H1 (cell line): ENCODE results near the gene PPP4R1. TPM values are rescaled to one million over a fixed set of nuclear protein-coding genes. Genes with fewer than 3 reads are reported as not detected.

Experiments
- CTCF ChIA-PET: fragments of 300-600 bp; sonication (Branson Sonifier 250); formaldehyde crosslinking; loops from one replicate; lab custom pipeline; 2021; ENCODE audit not compliant: partially characterized antibody; lab: Charles Lee
- POLR2A ChIA-PET: fragments of 300-600 bp; sonication (Branson Sonifier 250); formaldehyde crosslinking; loops from one replicate; lab custom pipeline; 2021; ENCODE audit warnings: inconsistent platforms; ENCODE audit not compliant: partially characterized antibody; lab: Charles Lee
- DNase-seq, 2 experiments: peaks; one replicate each; pipeline versions ENCODE4 v3.0.0 to v3.0.0-alpha.2; 2010 to 2022; ENCODE audit warnings: low spot score in 2 of 2, low read depth in 1 of 2, mixed read lengths in 1 of 2
- FAIRE-seq: peaks from 2 replicates; lab custom pipeline; 2011; peaks lifted over from hg19 to GRCh38; lab: Jason Lieb, UNC
- H2AFZ ChIP-seq: 2 replicates; pipeline ENCODE4 v1.8.1; 2012; ENCODE audit warnings: low read length, inconsistent platforms
- H2AK5ac ChIP-seq: 2 replicates; pipeline ENCODE4 v1.6.1; 2013; ENCODE audit warnings: low read depth, low read length
- H2BK120ac ChIP-seq: replicated peaks from 2 replicates; pipeline ENCODE3; 2013; ENCODE audit warnings: low read depth, low read length, inconsistent platforms
- H2BK12ac ChIP-seq: 2 replicates; pipeline ENCODE4 v1.6.1; 2013; ENCODE audit warnings: low read depth, low read length
- H2BK15ac ChIP-seq: 2 replicates; pipeline ENCODE4 v1.6.1; 2013; ENCODE audit warnings: low read length
- H2BK20ac ChIP-seq: 2 replicates; pipeline ENCODE4 v1.6.1; 2013; ENCODE audit warnings: low read length
- H2BK5ac ChIP-seq: 2 replicates; pipeline ENCODE4 v1.6.1; 2013; ENCODE audit warnings: low read depth, low read length
- H3K14ac ChIP-seq: 2 replicates; pipeline ENCODE4 v1.6.1; 2013; ENCODE audit warnings: inconsistent platforms; ENCODE audit not compliant: insufficient read length
- H3K18ac ChIP-seq: 2 replicates; pipeline ENCODE4 v1.6.1; 2013; ENCODE audit warnings: low read length; ENCODE audit errors: extremely low read depth
- H3K23ac ChIP-seq: 2 replicates; pipeline ENCODE4 v1.6.1; 2013; ENCODE audit warnings: inconsistent platforms; ENCODE audit not compliant: insufficient read length
- H3K23me2 ChIP-seq: 2 replicates; pipeline ENCODE4 v1.6.1; 2013; ENCODE audit warnings: low read depth, low read length
- H3K27ac ChIP-seq: 2 replicates; pipeline ENCODE4 v1.6.1; 2011; ENCODE audit warnings: low read depth, low read length, inconsistent platforms
- H3K27me3 ChIP-seq, 4 experiments: replicated peaks in 1 of 4; 1 replicate in 1 of 4; 2 replicates in 3 of 4; pipeline versions ENCODE4 v1.6.1 to v1.8.1; 2011 to 2013; ENCODE audit warnings: low read length in 3 of 4, mild to moderate bottlenecking in 3 of 4, inconsistent platforms in 2 of 4, mixed read lengths in 2 of 4, moderate library complexity in 1 of 4; ENCODE audit not compliant: control insufficient read depth in 3 of 4, insufficient read depth in 3 of 4; ENCODE audit errors: extremely low read depth in 1 of 4
- H3K36me3 ChIP-seq, 4 experiments: 2 replicates each; pipeline versions ENCODE4 v1.6.1 to v1.8.1; 2011 to 2013; ENCODE audit warnings: mild to moderate bottlenecking in 4 of 4, low read length in 3 of 4, moderate library complexity in 2 of 4, control low read depth in 1 of 4, inconsistent platforms in 1 of 4; ENCODE audit not compliant: insufficient read depth in 4 of 4, control insufficient read depth in 2 of 4
- H3K4ac ChIP-seq: replicated peaks from 2 replicates; pipeline ENCODE3; 2013; ENCODE audit warnings: low read length, low read depth, mixed read lengths, inconsistent platforms; ENCODE audit not compliant: insufficient read length
- H3K4me1 ChIP-seq, 4 experiments: replicated peaks in 1 of 4; 1 replicate in 1 of 4; 2 replicates in 3 of 4; pipeline versions ENCODE4 v1.6.1 to v1.8.1; 2011 to 2013; ENCODE audit warnings: low read length in 3 of 4, inconsistent platforms in 2 of 4, mixed read lengths in 1 of 4; ENCODE audit not compliant: insufficient read depth in 4 of 4, control insufficient read depth in 3 of 4
- H3K4me2 ChIP-seq, 2 experiments: 2 replicates each; pipeline versions ENCODE4 v1.6.1 to v1.8.1; 2011 to 2013; ENCODE audit warnings: low read depth in 2 of 2, low read length in 2 of 2, control low read depth in 1 of 2, inconsistent platforms in 1 of 2, mild to moderate bottlenecking in 1 of 2; ENCODE audit not compliant: insufficient read depth in 1 of 2
- H3K4me3 ChIP-seq, 4 experiments: fragments of 200-600, 300-600 bp in 1 of 4; sonication (generic), shearing (Covaris generic), sonication (Bioruptor Twin) in 1 of 4; 2 replicates each; pipeline versions ENCODE4 v1.5.1 to v1.8.1; 2011 to 2016; ENCODE audit warnings: low read length in 4 of 4, low read depth in 3 of 4, control low read depth in 2 of 4, inconsistent platforms in 2 of 4, mild to moderate bottlenecking in 2 of 4, mixed read lengths in 1 of 4, moderate library complexity in 1 of 4; ENCODE audit not compliant: insufficient read depth in 2 of 4; ENCODE audit errors: extremely low read depth in 1 of 4
- H3K56ac ChIP-seq: replicated peaks from 2 replicates; pipeline ENCODE3; 2013; ENCODE audit warnings: low read depth, mild to moderate bottlenecking, mixed read lengths, low read length, inconsistent platforms; ENCODE audit not compliant: insufficient read length
- H3K79me1 ChIP-seq: 2 replicates; pipeline ENCODE4 v1.6.1; 2013; ENCODE audit warnings: low read depth, low read length, control low read depth
- H3K79me2 ChIP-seq, 2 experiments: 2 replicates each; pipeline versions ENCODE4 v1.6.1 to v1.8.1; 2012 to 2013; ENCODE audit warnings: low read length in 2 of 2, mild to moderate bottlenecking in 2 of 2, inconsistent platforms in 1 of 2; ENCODE audit not compliant: insufficient read depth in 2 of 2, control insufficient read depth in 1 of 2
- H3K9ac ChIP-seq, 4 experiments: replicated peaks in 1 of 4; 1 replicate in 1 of 4; 2 replicates in 3 of 4; pipeline versions ENCODE4 v1.6.1 to v1.8.1; 2011 to 2013; ENCODE audit warnings: low read depth in 3 of 4, low read length in 3 of 4, control low read depth in 2 of 4, mild to moderate bottlenecking in 2 of 4, moderate library complexity in 2 of 4, inconsistent platforms in 1 of 4; ENCODE audit errors: extremely low read depth in 1 of 4
- H3K9me3 ChIP-seq, 2 experiments: 2 replicates each; pipeline versions ENCODE4 v1.6.1 to v1.8.1; 2012 to 2013; ENCODE audit warnings: mild to moderate bottlenecking in 2 of 2, moderate library complexity in 2 of 2, control low read depth in 1 of 2, inconsistent platforms in 1 of 2, low read depth in 1 of 2, low read length in 1 of 2, mixed read lengths in 1 of 2; ENCODE audit not compliant: insufficient read depth in 2 of 2
- H4K20me1 ChIP-seq, 2 experiments: replicated peaks in 1 of 2; 2 replicates each; pipeline versions ENCODE3 to v1.8.1; 2011 to 2013; ENCODE audit warnings: inconsistent platforms in 2 of 2, low read length in 2 of 2, mild to moderate bottlenecking in 1 of 2; ENCODE audit not compliant: insufficient read depth in 2 of 2, control insufficient read depth in 1 of 2
- H4K5ac ChIP-seq: 2 replicates; pipeline ENCODE4 v1.6.1; 2013; ENCODE audit warnings: low read length, low read depth, mixed read lengths, inconsistent platforms; ENCODE audit not compliant: insufficient read length
- H4K8ac ChIP-seq: 2 replicates; pipeline ENCODE4 v1.8.0; 2013; ENCODE audit warnings: mild to moderate bottlenecking, moderate library complexity, low read length, inconsistent platforms; ENCODE audit not compliant: insufficient read depth; ENCODE audit errors: extremely low read depth
- H4K91ac ChIP-seq: replicated peaks from 2 replicates; pipeline ENCODE3; 2013; ENCODE audit warnings: low read length, mixed read lengths, inconsistent platforms; ENCODE audit not compliant: insufficient read length
- CBX8 ChIP-seq: fragments of 300-800, 300-1000 bp; sonication (generic); IDR thresholded peaks from 2 replicates; pipeline ENCODE4 v1.7.1; 2016; ENCODE audit warnings: low read depth, low read length, borderline replicate concordance
- HDAC6 ChIP-seq: IDR thresholded peaks from one replicate; pipeline ENCODE4 v1.7.1; 2012; ENCODE audit warnings: low read depth, mild to moderate bottlenecking, inconsistent platforms, low read length, moderate library complexity
- JUN ChIP-seq: IDR thresholded peaks from 2 replicates; pipeline ENCODE4 v1.6.1; 2011; ENCODE audit warnings: low read depth, mild to moderate bottlenecking, improper control_type of control experiment, low read length
- NANOG ChIP-seq: IDR thresholded peaks from 2 replicates; pipeline ENCODE4 v1.6.1; 2011; ENCODE audit warnings: low read length, low read depth, mild to moderate bottlenecking, inconsistent platforms; ENCODE audit not compliant: insufficient read depth, poor library complexity, severe bottlenecking
- YY1 ChIP-seq: IDR thresholded peaks from 2 replicates; pipeline ENCODE4 v1.6.1; 2011; ENCODE audit warnings: low read depth, mild to moderate bottlenecking, low read length
- ZNF274 ChIP-seq: IDR thresholded peaks from 2 replicates; pipeline ENCODE4 v1.7.0; 2012; ENCODE audit warnings: low read length, borderline replicate concordance; ENCODE audit errors: extremely low read depth
- WGBS, 2 experiments: shearing (Covaris generic) in 1 of 2; methylation state at CpG; one replicate each; pipeline versions ENCODE4 v1.1.6 to v1.1.7; 2013 to 2015; ENCODE audit warnings: low lambda C conversion rate in 2 of 2, mixed read lengths in 2 of 2, inconsistent platforms in 1 of 2, low coverage in 1 of 2, missing lambda C conversion rate in 1 of 2; ENCODE audit not compliant: insufficient replicate concordance in 2 of 2, insufficient coverage in 1 of 2, insufficient read length in 1 of 2; ENCODE audit errors: extremely low coverage in 1 of 2, missing lambda C conversion rate in 1 of 2; 5-methylcytosine and 5-hydroxymethylcytosine counted together
- polyA plus RNA-seq, 7 experiments: library from polyadenylated mRNA; depleted of rRNA in 3 of 7; stranded (reverse) in 5 of 7; unstranded in 2 of 7; fragments of >200 nt in 5 of 7; fragments of 200-250 nt in 2 of 7; gene quantifications; 1 replicate in 5 of 7; 2 replicates in 1 of 7; 4 replicates in 1 of 7; pipeline versions ENCODE4 v1.2.1 to v1.2.3, GENCODE V29; 2011 to 2013; ENCODE audit warnings: missing spikeins in 2 of 7, mixed read lengths in 2 of 7
- total RNA-seq: library from RNA; stranded (reverse); fragmentation: NEBNext Ultra II Directional; extraction: Animal tissue kit (Norgen Biotek cat#: 25700); gene quantifications from 2 replicates; pipeline ENCODE4 v1.2.1, GENCODE V29; 2021

Gene PPP4R1
- total and polyA plus RNA-seq, 2 of the 8 experiments (the other 6 are each of a cell fraction or from before 2014, with no cell fraction given): 67.4 to 96.1 TPM

- H3K4me1 ChIP-seq: peaks cover 4 to 13% (median 5%) of the 10 kb centered on the region in 4 experiments; a peak in 6 of 7 replicates
- no peaks in the 10 kb centered on the region; the same call in 1 of the 2 replicates for H3K23me2 ChIP-seq
- H3K79me2 ChIP-seq: peaks cover 7 to 26% of the 10 kb centered on the region in 2 experiments
- no peak overlapping the region for H4K5ac ChIP-seq
- H2BK15ac ChIP-seq: no peak overlapping the region
- no peak overlapping the region for H3K4ac ChIP-seq
- H3K4me3 ChIP-seq: peak overlapping the region in 1 of 4 experiments; percentile 66; a peak in 1 of 8 replicates
- H3K9ac ChIP-seq: no peak overlapping the region
- ChIA-PET POLR2A (interaction anchor here (0.5 to 1.7 kb wide), 8 partner anchors 9 to 299 kb away, joined by 3 to 7 read pairs (median 3); no protein-coding TSS in a partner anchor), CTCF (interaction anchor here (0.6 to 2.2 kb wide), 7 partner anchors 10 to 334 kb away, joined by 3 to 8 read pairs (median 3); no protein-coding TSS in a partner anchor)
- H2BK5ac ChIP-seq: no peak overlapping the region
- no peak overlapping the region for H3K14ac ChIP-seq
- H3K36me3 ChIP-seq: peaks cover 0 to 5% (median 2%) of the 10 kb centered on the region in 4 experiments; a peak in 3 of 8 replicates
- no peak for DNase-seq
- no peak overlapping the region for H3K27ac ChIP-seq
- H4K8ac ChIP-seq: no peak overlapping the region
- no peak overlapping the region for H2AFZ ChIP-seq
- 83% methylated on average over 1 of the region's 2 CpGs; no CpG with 5 or more reads in 1 of the 2 experiments for WGBS, 2 experiments
- H3K9me3 ChIP-seq: no peaks in the 10 kb centered on the region
- no peak overlapping the region for H2AK5ac ChIP-seq
- no peak overlapping the region for H3K18ac ChIP-seq
- no peaks in the 10 kb centered on the region for H4K20me1 ChIP-seq
- H2BK12ac ChIP-seq: 0 out of 2 replicates have a peak overlapping the region, but pooled peaks have one; percentile 5
- no peak for TF ChIP-seq CBX8
- TF ChIP-seq YY1: no peak
- TF ChIP-seq JUN: no peak
- no peak for TF ChIP-seq NANOG
- no peak for TF ChIP-seq HDAC6
- TF ChIP-seq ZNF274: no peak
- H3K79me1 ChIP-seq: no peaks in the 10 kb centered on the region; the same call in 1 of the 2 replicates
- no peak overlapping the region for H4K91ac ChIP-seq
- no peak overlapping the region for H3K56ac ChIP-seq
- H3K23ac ChIP-seq: no peak overlapping the region
- H2BK20ac ChIP-seq: no peak overlapping the region
- H3K27me3 ChIP-seq: no peaks in the 10 kb centered on the region
- no peak for FAIRE-seq
- no peak overlapping the region for H2BK120ac ChIP-seq
- peak overlapping the region in 1 of 2 experiments; percentile 70; a peak in 1 of 4 replicates for H3K4me2 ChIP-seq
Measured at GRCh38 chr18:9616049-9616448, 1.7 kb upstream of the PPP4R1 start.
